Natural killer cell (primary cell): ENCODE data around the gene FAM169A. TPM values are rescaled to one million over a fixed set of nuclear protein-coding genes. Genes with fewer than 3 reads are reported as not detected.
"Not testable (repeated sequence)": the region's sequence is repeated elsewhere in the genome, so short reads cannot be mapped to it uniquely, and the experiment has no call there.

ENCODE experiments used
- ATAC-seq, 3 donors: fragments of 150-1000 bp in 2 of 3; fragments of 200-7000 bp in 1 of 3; cut with Tn5 transposase; 1 replicate in 1 of 3; 2 replicates in 2 of 3; pipeline ENCODE4 v1.10.0; 2021; ENCODE audit warnings: mild to moderate bottlenecking in 2 of 3, moderate library complexity in 2 of 3
- DNase-seq, 2 donors: peaks; one replicate each; pipeline versions ENCODE4 v3.0.0 to v3.0.0-alpha.2; 2013 to 2021; ENCODE audit warnings: mixed read lengths in 1 of 2
- H3K27ac ChIP-seq: one replicate; pipeline ENCODE4 v1.5.1; 2013; ENCODE audit warnings: mild to moderate bottlenecking, low read length
- H3K27me3 ChIP-seq: one replicate; pipeline ENCODE4 v1.6.1; 2013; ENCODE audit warnings: low read length; ENCODE audit not compliant: control insufficient read depth, insufficient read depth
- H3K36me3 ChIP-seq: one replicate; pipeline ENCODE4 v1.6.1; 2013; ENCODE audit warnings: low read length; ENCODE audit not compliant: control insufficient read depth, insufficient read depth
- H3K4me1 ChIP-seq: one replicate; pipeline ENCODE4 v1.6.1; 2013; ENCODE audit warnings: low read length; ENCODE audit not compliant: control insufficient read depth, insufficient read depth
- H3K4me3 ChIP-seq: one replicate; pipeline ENCODE4 v1.5.1; 2013; ENCODE audit warnings: low read length
- H3K9me3 ChIP-seq: one replicate; pipeline ENCODE4 v1.6.1; 2013; ENCODE audit warnings: low read length; ENCODE audit not compliant: control insufficient read depth, insufficient read depth
- H3K27ac Mint-ChIP-seq, 2 donors: one replicate each; pipeline ENCODE4 v1.8.0; 2022; ENCODE audit warnings: mild to moderate bottlenecking in 2 of 2, mixed read lengths in 2 of 2, moderate library complexity in 1 of 2
- H3K27me3 Mint-ChIP-seq, 2 donors: one replicate each; pipeline ENCODE4 v1.8.0; 2022; ENCODE audit warnings: low read depth in 2 of 2, mixed read lengths in 2 of 2
- H3K36me3 Mint-ChIP-seq: one replicate; pipeline ENCODE4 v1.8.0; 2022; ENCODE audit warnings: mixed read lengths
- H3K4me1 Mint-ChIP-seq, 2 donors: one replicate each; pipeline ENCODE4 v1.8.0; 2022; ENCODE audit warnings: mixed read lengths in 2 of 2
- H3K4me3 Mint-ChIP-seq: one replicate; pipeline ENCODE4 v1.8.0; 2022; ENCODE audit warnings: mild to moderate bottlenecking, moderate library complexity, mixed read lengths
- H3K9me3 Mint-ChIP-seq, 2 donors: one replicate each; pipeline ENCODE4 v1.8.0; 2022; ENCODE audit warnings: mixed read lengths in 2 of 2
- WGBS: methylation state at CpG from one replicate; pipeline ENCODE4 v1.1.7; 2013; ENCODE audit warnings: missing lambda C conversion rate; ENCODE audit not compliant: insufficient coverage; 5-methylcytosine and 5-hydroxymethylcytosine counted together
- intact Hi-C: fragments of 100-400 bp; cut with micrococcal nuclease; formaldehyde crosslinking; loops from one replicate; pipeline ENCODE4 v1.14.2; 2022
- total RNA-seq, 4 donors: library from RNA; stranded (reverse); fragments of 120-200 nt in 1 of 4; gene quantifications; one replicate each; pipeline versions ENCODE4 v1.2.3 to v1.2.4, GENCODE V29; 2013 to 2022
- TF ChIP-seq, protein P1 (sequence below): fragments of 200-600 bp; IDR thresholded peaks from one replicate; pipeline ENCODE4 v1.8.0; 2022; ENCODE audit warnings: antibody characterized with exemption

Gene FAM169A
- total RNA-seq, 3 donors from 2014 or later (not counting 1 experiment from before 2014, with no cell fraction given), result 28.0 to 32.6 (median 28.6) TPM

GRCh38 chr5:74798977-74799911, 66.9 kb downstream of the FAM169A start:
- 91% methylated on average over 21 of the region's 21 CpGs for WGBS

DNA sequence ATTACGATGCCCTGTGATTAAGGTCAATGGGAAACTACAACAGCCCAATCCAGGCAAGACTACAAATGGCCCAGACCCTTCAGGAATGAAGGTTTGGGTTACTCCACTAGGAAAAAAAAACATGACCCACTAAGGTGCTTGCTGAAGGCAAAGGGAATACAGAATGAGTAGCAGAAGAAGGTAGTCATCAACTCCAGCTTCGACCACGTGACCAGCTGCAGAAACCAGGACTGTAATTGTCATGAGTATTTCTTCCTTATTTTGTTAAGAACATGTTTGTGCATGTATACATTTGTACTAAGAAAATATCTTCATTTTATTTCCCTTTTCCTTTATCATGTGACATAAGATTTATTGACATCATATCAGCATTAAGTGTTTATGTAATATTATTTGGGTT, 74.5 kb downstream of the FAM169A start:
- WGBS, result 97% methylated on average over 3 of the region's 3 CpGs
- H3K4me3 Mint-ChIP-seq, DNase-seq, H3K27ac Mint-ChIP-seq, H3K27ac ChIP-seq, H3K9me3 Mint-ChIP-seq, H3K4me1 ChIP-seq, H3K27me3 Mint-ChIP-seq, H3K27me3 ChIP-seq, H3K4me3 ChIP-seq, H3K36me3 ChIP-seq, ATAC-seq, intact Hi-C loops, H3K9me3 ChIP-seq, H3K4me1 Mint-ChIP-seq: not testable (repeated sequence)
- peaks cover 12% of the 10 kb centered on the region for H3K36me3 Mint-ChIP-seq

More at GRCh38 chr5:74798977-74799911, 66.9 kb downstream of the FAM169A start:
- DNase-seq (no peak), ATAC-seq (no peak)
- Histone ChIP-seq H3K4me1 (no peaks in the 10 kb centered on the region), H3K36me3 (peaks cover 3% of the 10 kb centered on the region), H3K27me3 (no peaks in the 10 kb centered on the region), H3K27ac (no peak overlapping the region), H3K4me3 (no peak overlapping the region), H3K9me3 (no peaks in the 10 kb centered on the region)
- Mint-ChIP-seq H3K4me3 (no peak overlapping the region), H3K27ac (no peak overlapping the region), H3K9me3 (no peaks in the 10 kb centered on the region), H3K36me3 (peaks cover 12% of the 10 kb centered on the region), H3K27me3 (no peaks in the 10 kb centered on the region), H3K4me1 (peaks cover 0 to 4% of the 10 kb centered on the region in 2 donors)
- intact Hi-C loops, result no loop called here
- TF ChIP-seq, protein P1, sequence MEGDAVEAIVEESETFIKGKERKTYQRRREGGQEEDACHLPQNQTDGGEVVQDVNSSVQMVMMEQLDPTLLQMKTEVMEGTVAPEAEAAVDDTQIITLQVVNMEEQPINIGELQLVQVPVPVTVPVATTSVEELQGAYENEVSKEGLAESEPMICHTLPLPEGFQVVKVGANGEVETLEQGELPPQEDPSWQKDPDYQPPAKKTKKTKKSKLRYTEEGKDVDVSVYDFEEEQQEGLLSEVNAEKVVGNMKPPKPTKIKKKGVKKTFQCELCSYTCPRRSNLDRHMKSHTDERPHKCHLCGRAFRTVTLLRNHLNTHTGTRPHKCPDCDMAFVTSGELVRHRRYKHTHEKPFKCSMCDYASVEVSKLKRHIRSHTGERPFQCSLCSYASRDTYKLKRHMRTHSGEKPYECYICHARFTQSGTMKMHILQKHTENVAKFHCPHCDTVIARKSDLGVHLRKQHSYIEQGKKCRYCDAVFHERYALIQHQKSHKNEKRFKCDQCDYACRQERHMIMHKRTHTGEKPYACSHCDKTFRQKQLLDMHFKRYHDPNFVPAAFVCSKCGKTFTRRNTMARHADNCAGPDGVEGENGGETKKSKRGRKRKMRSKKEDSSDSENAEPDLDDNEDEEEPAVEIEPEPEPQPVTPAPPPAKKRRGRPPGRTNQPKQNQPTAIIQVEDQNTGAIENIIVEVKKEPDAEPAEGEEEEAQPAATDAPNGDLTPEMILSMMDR, result no peak

DNA sequence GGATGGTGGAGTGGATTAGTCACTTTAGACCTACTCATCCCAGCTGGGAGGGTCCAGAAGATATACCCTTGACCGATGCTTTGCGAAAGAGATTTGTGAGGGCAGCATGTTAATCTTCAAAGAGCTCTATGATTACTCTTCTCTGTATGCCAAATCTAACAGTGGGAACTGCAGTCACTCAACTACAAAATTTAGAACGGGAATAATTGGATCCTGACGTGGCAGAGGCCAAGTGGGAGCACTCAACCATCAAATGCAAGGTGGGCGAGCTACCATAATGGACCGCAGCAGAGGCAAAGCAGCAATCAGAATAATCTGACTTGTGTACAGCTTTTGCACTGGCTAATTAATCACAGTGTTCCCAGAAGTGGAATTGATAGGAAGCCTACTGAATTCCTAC, 78.8 kb downstream of the FAM169A start:
- H3K4me3 Mint-ChIP-seq, result no peak overlapping the region
- ATAC-seq (no peak), DNase-seq (no peak)
- H3K27me3 ChIP-seq, result no peaks in the 10 kb centered on the region
- H3K4me3 ChIP-seq, result no peak overlapping the region
- 98% methylated on average over 6 of the region's 6 CpGs for WGBS
- peaks cover 3% of the 10 kb centered on the region for H3K36me3 ChIP-seq
- H3K36me3 Mint-ChIP-seq, result no peaks in the 10 kb centered on the region
- no peaks in the 10 kb centered on the region for H3K4me1 ChIP-seq
- TF ChIP-seq, protein P1, result no peak
- H3K27ac Mint-ChIP-seq, result no peak overlapping the region
- no peaks in the 10 kb centered on the region for H3K9me3 ChIP-seq
- H3K9me3 Mint-ChIP-seq, result no peaks in the 10 kb centered on the region
- H3K27me3 Mint-ChIP-seq, result no peaks in the 10 kb centered on the region
- no peaks in the 10 kb centered on the region for H3K4me1 Mint-ChIP-seq
- no peak overlapping the region for H3K27ac ChIP-seq
- intact Hi-C loops, result no loop called here

DNA sequence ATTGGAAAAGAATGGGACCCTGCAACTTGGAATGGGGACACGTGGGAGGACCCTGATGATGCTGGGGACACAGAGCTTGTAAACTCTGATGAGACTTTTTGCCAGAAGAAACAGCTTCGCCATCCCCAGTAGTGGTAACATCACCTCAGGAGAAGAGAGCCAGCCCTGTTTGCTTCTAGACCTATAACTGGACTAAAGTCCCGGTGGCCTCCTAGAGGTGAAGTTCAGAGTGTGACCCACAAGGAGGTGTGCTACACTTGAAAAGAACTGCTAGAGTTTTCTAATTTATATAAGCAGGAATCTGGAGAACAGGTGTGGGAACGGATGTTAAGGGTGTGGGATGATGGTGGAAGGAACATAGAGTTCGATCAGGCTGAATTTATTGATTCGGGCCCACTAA, 79.3 kb downstream of the FAM169A start:
- H3K27ac Mint-ChIP-seq, result no peak overlapping the region

More for the DNA sequence above, 79.3 kb downstream of the FAM169A start:
- Mint-ChIP-seq H3K4me3 (no peak overlapping the region), H3K36me3 (peaks cover 2% of the 10 kb centered on the region), H3K9me3 (no peaks in the 10 kb centered on the region), H3K27me3 (no peaks in the 10 kb centered on the region), H3K4me1 (no peaks in the 10 kb centered on the region)
- no peak overlapping the region for H3K4me3 ChIP-seq
- no peaks in the 10 kb centered on the region for H3K4me1 ChIP-seq
- H3K27me3 ChIP-seq, result no peaks in the 10 kb centered on the region
- TF ChIP-seq, protein P1, result no peak
- peaks cover 3% of the 10 kb centered on the region for H3K36me3 ChIP-seq
- WGBS, result 95% methylated on average over 6 of the region's 6 CpGs
- DNase-seq (no peak), ATAC-seq (no peak)
- no peaks in the 10 kb centered on the region for H3K9me3 ChIP-seq
- intact Hi-C loops, result no loop called here
- no peak overlapping the region for H3K27ac ChIP-seq
